B cell (primary cell): Measurements from ENCODE around the gene HNRNPLL. TPM values are rescaled to one million over a fixed set of nuclear protein-coding genes. Genes with fewer than 3 reads are reported as not detected.

Experiments used
- ATAC-seq: fragments of 200-7000 bp; cut with Tn5 transposase; one replicate; pipeline ENCODE4 v1.10.0; 2021; ENCODE audit warnings: low read depth, mild to moderate bottlenecking, moderate number of reproducible peaks, moderate library complexity
- CTCF ChIA-PET: fragments of 350-600 bp; sonication (Branson Sonifier 250); formaldehyde crosslinking; loops from one replicate; lab custom pipeline; 2021; ENCODE audit warnings: antibody characterized with exemption, inconsistent platforms; lab: Charles Lee
- POLR2A ChIA-PET: fragments of 350-600 bp; sonication (Branson Sonifier 250); formaldehyde crosslinking; loops from one replicate; lab custom pipeline; 2021; ENCODE audit warnings: antibody characterized with exemption; lab: Charles Lee
- DNase-seq: peaks from one replicate; pipeline ENCODE4 v3.0.0; 2013
- H2AFZ ChIP-seq: 2 replicates; pipeline ENCODE4 v1.6.1; 2012; ENCODE audit warnings: mild to moderate bottlenecking, low read depth, low read length; ENCODE audit not compliant: insufficient read depth, poor library complexity, severe bottlenecking
- H3K27ac ChIP-seq, 2 donors: 1 replicate in 1 of 2; 2 replicates in 1 of 2; pipeline ENCODE4 v1.5.1; 2012 to 2013; ENCODE audit warnings: low read length in 2 of 2, mild to moderate bottlenecking in 2 of 2, moderate library complexity in 1 of 2
- H3K27me3 ChIP-seq, 4 experiments: fragments of 200-600 bp in 1 of 4; sonication (generic) in 1 of 4; replicated peaks in 1 of 4; 1 replicate in 2 of 4; 2 replicates in 2 of 4; pipeline versions ENCODE4 v1.6.1 to v1.7.0; 2013 to 2016; ENCODE audit warnings: low read length in 3 of 4, mild to moderate bottlenecking in 2 of 4, mixed read lengths in 1 of 4, moderate library complexity in 1 of 4; ENCODE audit not compliant: insufficient read depth in 4 of 4, control insufficient read depth in 3 of 4; ENCODE audit errors: control extremely low read depth in 1 of 4
- H3K36me3 ChIP-seq, 2 experiments: replicated peaks in 1 of 2; 1 replicate in 1 of 2; 2 replicates in 1 of 2; pipeline versions ENCODE4 v1.6.1 to v1.7.1; 2013; ENCODE audit warnings: low read length in 1 of 2; ENCODE audit not compliant: insufficient read depth in 2 of 2, control insufficient read depth in 1 of 2; ENCODE audit errors: control extremely low read depth in 1 of 2, extremely low read depth in 1 of 2
- H3K4me1 ChIP-seq, 2 donors: fragments of 200-600 bp in 1 of 2; sonication (generic) in 1 of 2; 1 replicate in 1 of 2; 2 replicates in 1 of 2; pipeline versions ENCODE4 v1.5.1 to v1.6.1; 2013 to 2017; ENCODE audit warnings: low read length in 2 of 2; ENCODE audit not compliant: control insufficient read depth in 2 of 2, insufficient read depth in 2 of 2
- H3K4me2 ChIP-seq: replicated peaks from 2 replicates; pipeline ENCODE3; 2012; ENCODE audit warnings: mild to moderate bottlenecking, low read depth, low read length; ENCODE audit not compliant: poor library complexity, severe bottlenecking
- H3K4me3 ChIP-seq, 5 experiments: fragments of 200-600 bp in 1 of 5; sonication (generic) in 1 of 5; 1 replicate in 3 of 5; 2 replicates in 2 of 5; pipeline versions ENCODE4 v1.5.1 to v1.7.0; 2011 to 2016; ENCODE audit warnings: low read length in 4 of 5, mild to moderate bottlenecking in 4 of 5, low read depth in 2 of 5, control low read depth in 1 of 5, moderate library complexity in 1 of 5; ENCODE audit not compliant: insufficient read depth in 1 of 5; ENCODE audit errors: control extremely low read depth in 1 of 5, extremely low read depth in 1 of 5
- H3K79me2 ChIP-seq: fragments of 200-600 bp; sonication (generic); one replicate; pipeline ENCODE4 v1.6.0; 2016; ENCODE audit warnings: low read length; ENCODE audit not compliant: control insufficient read depth, insufficient read depth
- H3K9ac ChIP-seq: fragments of 200-600 bp; sonication (generic); 2 replicates; pipeline ENCODE4 v1.6.1; 2017; ENCODE audit warnings: mild to moderate bottlenecking, low read length, moderate library complexity
- H3K9me3 ChIP-seq, 3 donors: one replicate each; pipeline versions ENCODE4 v1.6.1 to v1.7.1; 2013; ENCODE audit warnings: low read length in 2 of 3; ENCODE audit not compliant: control insufficient read depth in 2 of 3, insufficient read depth in 1 of 3; ENCODE audit errors: control extremely low read depth in 1 of 3
- H4K20me1 ChIP-seq: 2 replicates; pipeline ENCODE4 v1.6.0; 2012; ENCODE audit warnings: mild to moderate bottlenecking, low read length; ENCODE audit not compliant: insufficient read depth, control insufficient read depth, poor library complexity, severe bottlenecking
- H3K27ac Mint-ChIP-seq: one replicate; pipeline ENCODE4 v1.8.0; 2021; ENCODE audit warnings: mixed read lengths
- H3K27me3 Mint-ChIP-seq: one replicate; pipeline ENCODE4 v1.8.0; 2021; ENCODE audit warnings: mixed read lengths
- H3K4me1 Mint-ChIP-seq: one replicate; pipeline ENCODE4 v1.8.0; 2021; ENCODE audit warnings: mixed read lengths
- H3K4me3 Mint-ChIP-seq: one replicate; pipeline ENCODE4 v1.8.0; 2021; ENCODE audit warnings: mixed read lengths
- H3K9me3 Mint-ChIP-seq: one replicate; pipeline ENCODE4 v1.8.0; 2022; ENCODE audit warnings: mixed read lengths; ENCODE audit not compliant: insufficient read depth
- CTCF ChIP-seq: fragments of 200-600 bp; IDR thresholded peaks from one replicate; pipeline ENCODE4 v1.8.0; 2022; ENCODE audit warnings: antibody characterized with exemption, mild to moderate bottlenecking
- EZH2 ChIP-seq: IDR thresholded peaks from 2 replicates; pipeline ENCODE4 v1.6.1; 2012; ENCODE audit warnings: borderline replicate concordance, low read depth, mild to moderate bottlenecking, moderate library complexity, low read length; ENCODE audit not compliant: insufficient read depth, poor library complexity, severe bottlenecking
- WGBS: methylation state at CpG from one replicate; pipeline ENCODE4 v1.1.5; 2013; ENCODE audit warnings: missing lambda C conversion rate; ENCODE audit not compliant: insufficient coverage; 5-methylcytosine and 5-hydroxymethylcytosine counted together
- intact Hi-C: fragments of 100-400 bp; cut with micrococcal nuclease; formaldehyde crosslinking; loops from one replicate; pipeline ENCODE4 v1.10.0; 2022
- polyA plus RNA-seq: library from polyadenylated mRNA; depleted of rRNA; stranded (reverse); fragments of >200 nt; gene quantifications from 2 replicates; pipeline ENCODE4 v1.2.3, GENCODE V29; 2012
- total RNA-seq, 2 donors: library from RNA; stranded (reverse); fragments of 120-200 nt in 1 of 2; gene quantifications; 1 replicate in 1 of 2; 2 replicates in 1 of 2; pipeline versions ENCODE4 v1.2.3 to v1.2.4, GENCODE V29; 2013 to 2022

The HNRNPLL gene
- total and polyA plus RNA-seq, 2 donors (not counting 1 experiment from before 2014, with no cell fraction given), result 2.1 to 6.7 TPM

- Mint-ChIP-seq H3K4me3 (peak overlapping the region; percentile 93), H3K27me3 (peaks cover 34% of the 10 kb centered on the region), H3K4me1 (peaks cover 22% of the 10 kb centered on the region), H3K27ac (peak overlapping the region; percentile 86), H3K9me3 (no peaks in the 10 kb centered on the region)
- Histone ChIP-seq H2AFZ (peak overlapping the region; percentile 87), H3K27ac (no peak overlapping the region), H3K4me2 (peak overlapping the region; percentile 94), H3K9me3 (peaks cover 0 to 15% (median 0%) of the 10 kb centered on the region in 3 donors), H3K79me2 (no peaks in the 10 kb centered on the region), H3K4me3 (peak overlapping the region; percentile 71 to 83 (median 81)), H4K20me1 (no peaks in the 10 kb centered on the region), H3K36me3 (no peaks in the 10 kb centered on the region), H3K9ac (peak overlapping the region; percentile 76), H3K27me3 (peaks cover 0 to 46% (median 33%) of the 10 kb centered on the region in 4 experiments), H3K4me1 (peaks cover 15 to 29% of the 10 kb centered on the region in 2 donors)
- TF ChIP-seq EZH2 (no peak), CTCF (peak; percentile 84)
- ATAC-seq (peak; percentile 57), DNase-seq (peak; percentile 81)
- ChIA-PET POLR2A (interaction anchor here (0.7 kb wide), 1 partner anchor 537 kb away, joined by 6 read pairs; no protein-coding TSS in a partner anchor), CTCF (interaction anchor here (0.7 to 3.3 kb wide), 10 partner anchors 13 to 272 kb away, joined by 3 to 12 read pairs (median 3); partner anchors contain the start of gene GALM)
- 16% methylated on average over 21 of the region's 23 CpGs for WGBS
- intact Hi-C loops, result loop anchor here (1.0 to 5.0 kb wide), 6 partner anchors 63 to 521 kb away; partner anchors contain the start of genes ATL2, GALM and SRSF7
Measured at GRCh38 chr2:38603402-38604290, 918 bp upstream of the HNRNPLL start.
